Measurements from ENCODE around the gene GSAP. TPM values are rescaled to one million over a fixed set of nuclear protein-coding genes. Genes with fewer than 3 reads are reported as not detected.

GSAP gene
- total and polyA plus RNA-seq, 8 donors = 34.1 to 60.1 (median 45.7) TPM

DNA sequence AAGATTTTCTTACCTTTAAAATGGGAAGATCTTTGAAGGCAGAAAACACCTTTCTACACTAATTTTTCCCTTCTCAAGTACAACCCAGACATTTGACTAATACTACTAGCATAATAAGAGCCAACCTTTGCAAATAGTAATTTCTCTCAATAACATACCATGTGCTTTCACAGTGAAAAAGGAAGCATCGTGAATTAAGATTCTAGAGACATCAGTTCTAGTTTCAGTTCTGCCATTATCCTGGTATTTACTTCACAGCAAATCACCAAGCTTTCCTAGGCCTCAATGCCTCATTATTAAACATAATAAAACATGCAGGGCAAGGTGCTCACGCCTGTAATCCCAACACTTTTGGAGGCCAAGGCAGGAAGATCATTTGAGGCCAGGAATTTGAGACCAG is 24.9 kb downstream of the GSAP start:
- TF ChIP-seq, protein P1, sequence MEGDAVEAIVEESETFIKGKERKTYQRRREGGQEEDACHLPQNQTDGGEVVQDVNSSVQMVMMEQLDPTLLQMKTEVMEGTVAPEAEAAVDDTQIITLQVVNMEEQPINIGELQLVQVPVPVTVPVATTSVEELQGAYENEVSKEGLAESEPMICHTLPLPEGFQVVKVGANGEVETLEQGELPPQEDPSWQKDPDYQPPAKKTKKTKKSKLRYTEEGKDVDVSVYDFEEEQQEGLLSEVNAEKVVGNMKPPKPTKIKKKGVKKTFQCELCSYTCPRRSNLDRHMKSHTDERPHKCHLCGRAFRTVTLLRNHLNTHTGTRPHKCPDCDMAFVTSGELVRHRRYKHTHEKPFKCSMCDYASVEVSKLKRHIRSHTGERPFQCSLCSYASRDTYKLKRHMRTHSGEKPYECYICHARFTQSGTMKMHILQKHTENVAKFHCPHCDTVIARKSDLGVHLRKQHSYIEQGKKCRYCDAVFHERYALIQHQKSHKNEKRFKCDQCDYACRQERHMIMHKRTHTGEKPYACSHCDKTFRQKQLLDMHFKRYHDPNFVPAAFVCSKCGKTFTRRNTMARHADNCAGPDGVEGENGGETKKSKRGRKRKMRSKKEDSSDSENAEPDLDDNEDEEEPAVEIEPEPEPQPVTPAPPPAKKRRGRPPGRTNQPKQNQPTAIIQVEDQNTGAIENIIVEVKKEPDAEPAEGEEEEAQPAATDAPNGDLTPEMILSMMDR (IDR thresholded peaks at IDR 0.05) = no peak
- Histone ChIP-seq H3K27me3 (no peaks in the 10 kb centered on the region), H3K4me3 (no peak overlapping the region), H3K36me3 (peaks cover 0 to 49% of the 10 kb centered on the region in 2 donors), H3K27ac (peak overlapping the region in 1 of 2 donors; percentile 42), H3K4me1 (peaks cover 0 to 15% of the 10 kb centered on the region in 2 donors), H3K9me3 (no peaks in the 10 kb centered on the region)
- DNase-seq = no peak
- intact Hi-C loops (cut with DNase I) = no loop called here
- ATAC-seq = peak; percentile 29

DNA sequence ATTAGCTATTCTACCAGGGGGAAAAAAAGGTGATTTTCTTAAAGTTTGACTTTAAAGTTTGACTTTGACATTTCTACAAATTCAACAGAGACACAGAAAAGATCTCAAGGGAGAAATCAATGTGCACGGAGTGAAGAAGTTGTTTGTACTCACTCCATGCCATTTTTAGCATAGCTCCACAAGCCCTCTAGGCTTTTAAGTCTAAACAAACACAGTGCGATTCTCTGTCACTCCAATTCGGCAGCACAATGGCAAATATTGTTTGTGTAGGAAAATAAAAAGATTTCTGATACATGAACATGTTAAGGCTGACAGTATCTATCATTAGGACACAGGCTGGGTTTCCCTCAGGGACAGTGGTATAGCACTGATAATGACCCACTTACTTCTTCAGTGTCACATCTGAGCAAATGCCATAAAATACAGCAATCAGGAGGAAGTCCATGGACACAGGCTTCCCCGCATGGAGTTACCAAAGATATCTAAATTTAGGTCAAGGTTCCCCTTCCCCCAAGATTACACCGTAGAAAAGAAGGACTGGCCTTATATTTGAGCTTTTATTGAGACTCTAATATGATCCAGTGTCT is 28.0 kb downstream of the GSAP start:
- intact Hi-C loops (cut with DNase I) = no loop called here
- H3K9me3 ChIP-seq = no peaks in the 10 kb centered on the region
- peak; percentile 70 for ATAC-seq
- peak overlapping the region in 1 of 2 donors; percentile 8 for H3K27ac ChIP-seq
- no peak for DNase-seq
- H3K4me3 ChIP-seq = no peak overlapping the region
- H3K27me3 ChIP-seq = no peaks in the 10 kb centered on the region
- peaks cover 0 to 15% of the 10 kb centered on the region in 2 donors for H3K4me1 ChIP-seq
- TF ChIP-seq, protein P1 (IDR thresholded peaks at IDR 0.05) = no peak
- peaks cover 0 to 42% of the 10 kb centered on the region in 2 donors for H3K36me3 ChIP-seq

DNA sequence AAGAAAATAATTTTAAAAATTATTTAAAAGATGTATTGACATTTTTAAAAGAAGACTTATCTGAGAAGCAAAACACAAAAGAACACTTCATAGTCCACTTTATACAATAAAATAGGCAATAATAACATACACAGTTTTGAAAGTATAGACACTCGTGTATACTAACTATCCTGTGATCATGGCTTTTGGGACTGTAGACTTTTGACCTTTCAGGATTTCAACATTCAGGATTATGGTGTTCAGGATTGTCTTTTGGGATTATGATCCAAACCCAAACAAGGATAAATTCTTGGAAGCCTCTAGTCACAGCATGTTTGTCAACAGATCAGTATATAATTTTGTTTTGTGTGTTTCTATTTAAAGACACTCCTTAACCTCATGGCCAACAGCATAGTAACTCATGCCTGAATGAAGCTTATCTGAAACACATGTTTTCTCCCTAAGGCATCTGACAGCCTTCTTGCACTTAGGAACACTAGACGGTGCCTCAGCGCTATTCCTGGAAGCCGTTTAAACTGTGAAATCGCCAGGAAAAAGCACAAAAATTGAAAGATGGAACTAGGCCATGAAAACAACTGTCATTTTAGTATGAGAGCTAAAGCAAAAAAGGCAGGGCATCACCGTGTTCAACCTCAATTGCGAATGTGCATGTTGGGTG is 29.9 kb downstream of the GSAP start:
- H3K36me3 ChIP-seq = peaks cover 0 to 52% of the 10 kb centered on the region in 2 donors
- H3K4me3 ChIP-seq = no peak overlapping the region
- DNase-seq (no peak), ATAC-seq (no peak)
- H3K9me3 ChIP-seq = no peaks in the 10 kb centered on the region
- no peaks in the 10 kb centered on the region for H3K27me3 ChIP-seq
- TF ChIP-seq, protein P1 (IDR thresholded peaks at IDR 0.05) = no peak
- H3K4me1 ChIP-seq = peaks cover 0 to 15% of the 10 kb centered on the region in 2 donors
- intact Hi-C loops (cut with DNase I) = no loop called here
- no peak overlapping the region for H3K27ac ChIP-seq

DNA sequence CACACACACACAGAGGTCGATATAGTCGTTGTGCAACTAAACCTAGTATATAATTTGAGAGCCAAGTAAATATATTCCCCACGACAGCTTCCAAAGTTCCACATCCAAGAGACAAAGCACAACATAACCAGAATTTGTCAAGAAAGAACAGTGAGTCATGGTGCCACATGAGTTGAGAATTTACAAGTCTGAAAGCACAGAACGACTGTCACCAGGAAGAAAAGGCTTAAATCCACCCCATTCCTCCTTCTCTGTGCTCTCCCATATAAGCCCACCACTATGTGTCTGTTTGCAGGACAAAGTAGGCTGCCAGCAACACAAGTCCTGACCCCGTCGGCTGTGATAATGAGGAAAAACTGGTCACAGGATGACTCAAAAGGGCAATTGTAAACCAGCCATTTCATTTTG is 32.8 kb downstream of the GSAP start:
- ATAC-seq (no peak), DNase-seq (no peak)
- Histone ChIP-seq H3K27me3 (no peaks in the 10 kb centered on the region), H3K9me3 (no peaks in the 10 kb centered on the region), H3K4me1 (peaks cover 0 to 11% of the 10 kb centered on the region in 2 donors), H3K36me3 (peaks cover 0 to 66% of the 10 kb centered on the region in 2 donors), H3K27ac (no peak overlapping the region), H3K4me3 (no peak overlapping the region)
- TF ChIP-seq, protein P1 (IDR thresholded peaks at IDR 0.05) = no peak
- intact Hi-C loops (cut with DNase I) = no loop called here

DNA sequence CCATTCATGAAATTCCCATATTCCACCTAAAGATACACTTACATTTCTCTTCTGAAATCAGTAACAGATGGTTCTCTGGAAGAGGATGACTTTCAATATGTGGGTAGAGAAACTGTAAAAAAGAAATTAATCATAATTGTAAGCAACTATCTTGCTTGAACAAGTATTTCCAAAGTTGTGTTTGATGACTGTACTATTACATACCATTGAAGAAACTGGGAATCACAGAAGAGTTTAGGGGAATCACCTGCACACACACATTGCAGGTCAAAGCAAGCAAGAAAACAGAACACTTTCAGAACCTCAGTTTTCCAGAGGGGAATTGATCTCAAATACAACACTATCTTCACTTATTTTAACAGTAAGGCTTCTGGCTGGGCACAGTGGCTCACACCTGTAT is 33.6 kb downstream of the GSAP start:
- H3K4me1 ChIP-seq = peaks cover 0 to 3% of the 10 kb centered on the region in 2 donors

More for the DNA sequence above, 33.6 kb downstream of the GSAP start:
- intact Hi-C loops (cut with DNase I) = no loop called here
- Histone ChIP-seq H3K36me3 (peaks cover 0 to 74% of the 10 kb centered on the region in 2 donors), H3K9me3 (no peaks in the 10 kb centered on the region), H3K27me3 (no peaks in the 10 kb centered on the region), H3K27ac (no peak overlapping the region), H3K4me3 (no peak overlapping the region)
- no peak for DNase-seq
- TF ChIP-seq, protein P1 (IDR thresholded peaks at IDR 0.05) = no peak
- no peak for ATAC-seq

Data from left lung (tissue), 10 donors.